ENCODE measurements around the gene TMEM245. TPM values are rescaled to one million over a fixed set of nuclear protein-coding genes. Genes with fewer than 3 reads are reported as not detected.

TMEM245 gene
- total RNA-seq, 1 experiment from 2014 or later = 54.0 TPM

- DNase-seq (ENCODE audit: low read depth, low spot score) (no peak), ATAC-seq (no peak)
- no peaks in the 10 kb centered on the region for H3K27me3 ChIP-seq (ENCODE audit: control insufficient read depth, insufficient read depth, low read length)
- ChIA-PET POLR2A (no interaction called here), CTCF (no interaction called here)
- BruUV-seq (replicated peaks) = no TSS peak
- H3K4me3 ChIP-seq (ENCODE audit: low read depth in 2 of 2, low read length in 2 of 2) = no peak overlapping the region
- in situ Hi-C loops (cut with HindIII; ENCODE audit: low pct_unique_long_range_greater_than_20kb, low sequenced_read_pairs) = no loop called here
- peaks cover 9% of the 10 kb centered on the region for H3K36me3 ChIP-seq (ENCODE audit: control insufficient read depth, insufficient read depth, low read length)
- H3K9me3 ChIP-seq (ENCODE audit: control insufficient read depth, insufficient read depth, low read depth, low read length) = no peaks in the 10 kb centered on the region
- intact Hi-C loops (cut with micrococcal nuclease; ENCODE audit: unreplicated experiment) = no loop called here
- no peak for TF ChIP-seq SIN3A (IDR thresholded peaks at IDR 0.05; ENCODE audit: borderline replicate concordance, insufficient read depth, low read depth, low read length)
- TF ChIP-seq TCF7L2 (IDR thresholded peaks at IDR 0.05; ENCODE audit: low read depth, low read length) = no peak
- TF ChIP-seq CTCF (IDR thresholded peaks at IDR 0.05) = no peak
- no peak for TF ChIP-seq REST (IDR thresholded peaks at IDR 0.05; ENCODE audit: insufficient read depth in 1 of 2, low read depth in 2 of 2, low read length in 1 of 2)
- no peak for TF ChIP-seq POLR2AphosphoS5 (IDR thresholded peaks at IDR 0.05; ENCODE audit: low read depth, low read length)
- H3K4me1 ChIP-seq (ENCODE audit: control insufficient read depth, insufficient read depth, low read length) = peaks cover 42% of the 10 kb centered on the region
- H3K27ac ChIP-seq (ENCODE audit: low read length) = no peak overlapping the region; the same call in 1 of the 2 replicates
Measured at GRCh38 chr9:109097146-109097545, 22.6 kb downstream of the TMEM245 start.

- no peak overlapping the region for H3K4me3 ChIP-seq (ENCODE audit: low read depth in 2 of 2, low read length in 2 of 2)
- no peaks in the 10 kb centered on the region for H3K27me3 ChIP-seq (ENCODE audit: control insufficient read depth, insufficient read depth, low read length)
- ATAC-seq (no peak), DNase-seq (ENCODE audit: low read depth, low spot score) (no peak)
- H3K36me3 ChIP-seq (ENCODE audit: control insufficient read depth, insufficient read depth, low read length) = peaks cover 15% of the 10 kb centered on the region
- ChIA-PET POLR2A (no interaction called here), CTCF (no interaction called here)
- H3K27ac ChIP-seq (ENCODE audit: low read length) = no peak overlapping the region
- intact Hi-C loops (cut with micrococcal nuclease; ENCODE audit: unreplicated experiment) (no loop called here), in situ Hi-C loops (cut with HindIII; ENCODE audit: low pct_unique_long_range_greater_than_20kb, low sequenced_read_pairs) (no loop called here)
- H3K9me3 ChIP-seq (ENCODE audit: control insufficient read depth, insufficient read depth, low read depth, low read length) = no peaks in the 10 kb centered on the region
- BruUV-seq (replicated peaks) = no TSS peak
- peaks cover 24% of the 10 kb centered on the region for H3K4me1 ChIP-seq (ENCODE audit: control insufficient read depth, insufficient read depth, low read length)
- no peak for TF ChIP-seq SIN3A (IDR thresholded peaks at IDR 0.05; ENCODE audit: borderline replicate concordance, insufficient read depth, low read depth, low read length)
- TF ChIP-seq POLR2AphosphoS5 (IDR thresholded peaks at IDR 0.05; ENCODE audit: low read depth, low read length) = no peak
- no peak for TF ChIP-seq TCF7L2 (IDR thresholded peaks at IDR 0.05; ENCODE audit: low read depth, low read length)
- TF ChIP-seq REST (IDR thresholded peaks at IDR 0.05; ENCODE audit: insufficient read depth in 1 of 2, low read depth in 2 of 2, low read length in 1 of 2) = no peak
- TF ChIP-seq CTCF (IDR thresholded peaks at IDR 0.05) = no peak
Measured at GRCh38 chr9:109095321-109095720, 24.4 kb downstream of the TMEM245 start.

All from Panc1 (cell line).